HUES64 (cell line): ENCODE data around the gene SAMD14.

Source experiments
- H3K27ac ChIP-seq: 2 replicates; pipeline ENCODE4 v1.7.0; 2013; ENCODE audit warnings: low read depth, low read length, inconsistent platforms
- H3K27me3 ChIP-seq: 2 replicates; pipeline ENCODE4 v1.6.1; 2013; ENCODE audit warnings: mild to moderate bottlenecking, low read length; ENCODE audit not compliant: insufficient read depth
- H3K36me3 ChIP-seq: 2 replicates; pipeline ENCODE4 v1.6.1; 2013; ENCODE audit warnings: mild to moderate bottlenecking, low read length; ENCODE audit not compliant: insufficient read depth
- H3K4me1 ChIP-seq: 2 replicates; pipeline ENCODE4 v1.6.1; 2013; ENCODE audit warnings: mild to moderate bottlenecking, low read length, moderate library complexity; ENCODE audit not compliant: insufficient read depth
- H3K4me3 ChIP-seq: 2 replicates; pipeline ENCODE4 v1.5.1; 2013; ENCODE audit warnings: mild to moderate bottlenecking, low read length, moderate library complexity
- H3K9ac ChIP-seq: 2 replicates; pipeline ENCODE4 v1.6.1; 2013; ENCODE audit warnings: mild to moderate bottlenecking, low read depth, low read length
- H3K9me3 ChIP-seq: 2 replicates; pipeline ENCODE4 v1.6.1; 2013; ENCODE audit warnings: low read depth, low read length; ENCODE audit not compliant: insufficient read depth
- WGBS: fragments of 150-250, 120-280 bp; methylation state at CpG from one replicate; pipeline ENCODE4 v1.1.7; 2013; ENCODE audit warnings: missing lambda C conversion rate; 5-methylcytosine and 5-hydroxymethylcytosine counted together

Gene SAMD14

DNA sequence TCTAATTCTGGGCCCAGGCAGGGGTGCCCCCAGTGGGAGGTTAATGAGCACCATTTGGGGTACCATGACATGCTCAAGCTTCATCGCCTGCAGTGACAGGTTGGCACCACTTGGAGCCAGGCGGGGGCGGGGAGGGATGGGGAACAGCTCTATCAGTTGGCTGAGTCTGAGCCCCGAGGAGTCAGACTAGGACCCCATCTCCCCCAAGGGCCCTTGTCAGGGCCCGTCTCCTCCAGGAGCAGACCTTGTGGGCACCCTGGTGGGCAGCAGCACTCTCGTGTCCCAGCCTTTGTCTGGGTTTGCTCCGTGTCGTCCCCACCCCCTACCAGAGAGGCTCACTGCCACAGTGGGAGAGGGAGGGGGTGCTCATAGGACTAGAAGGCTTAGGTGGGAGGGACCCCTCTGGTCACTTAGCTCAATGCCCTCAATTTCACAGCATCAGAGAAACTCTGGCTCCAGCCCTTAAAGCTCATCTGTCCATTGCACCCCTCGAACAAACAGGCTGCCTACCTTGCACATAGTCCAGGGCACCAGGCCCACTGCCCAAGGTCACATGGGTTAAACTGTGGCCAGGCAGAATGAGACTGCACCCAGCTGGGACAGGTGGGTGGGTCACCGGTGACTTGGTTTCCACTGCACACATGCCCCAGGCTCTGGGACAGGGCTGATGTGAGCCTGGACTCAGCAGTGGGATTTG lies 16.4 kb upstream of the SAMD14 start:
- peaks cover 32% of the 10 kb centered on the region; the same call in 1 of the 2 replicates for H3K36me3 ChIP-seq
- WGBS: 83% methylated on average over 8 of the region's 10 CpGs

GRCh38 chr17:50145532-50146229 lies 15.7 kb upstream of the SAMD14 start:
- no peaks in the 10 kb centered on the region for H3K9me3 ChIP-seq
- H3K9ac ChIP-seq: no peak overlapping the region
- H3K36me3 ChIP-seq: peaks cover 37% of the 10 kb centered on the region; the same call in 1 of the 2 replicates
- no peak overlapping the region for H3K27ac ChIP-seq
- 82% methylated on average over 11 of the region's 11 CpGs for WGBS
- no peak overlapping the region for H3K4me3 ChIP-seq
- H3K27me3 ChIP-seq: peaks cover 17% of the 10 kb centered on the region
- H3K4me1 ChIP-seq: 0 out of 2 replicates have a peak, but pooled peaks cover 8% of the 10 kb centered on the region

More for the DNA sequence above, 16.4 kb upstream of the SAMD14 start:
- Histone ChIP-seq H3K9ac (no peak overlapping the region), H3K4me1 (0 out of 2 replicates have a peak, but pooled peaks cover 8% of the 10 kb centered on the region), H3K27ac (no peak overlapping the region), H3K27me3 (peaks cover 17% of the 10 kb centered on the region), H3K4me3 (no peak overlapping the region), H3K9me3 (no peaks in the 10 kb centered on the region)

DNA sequence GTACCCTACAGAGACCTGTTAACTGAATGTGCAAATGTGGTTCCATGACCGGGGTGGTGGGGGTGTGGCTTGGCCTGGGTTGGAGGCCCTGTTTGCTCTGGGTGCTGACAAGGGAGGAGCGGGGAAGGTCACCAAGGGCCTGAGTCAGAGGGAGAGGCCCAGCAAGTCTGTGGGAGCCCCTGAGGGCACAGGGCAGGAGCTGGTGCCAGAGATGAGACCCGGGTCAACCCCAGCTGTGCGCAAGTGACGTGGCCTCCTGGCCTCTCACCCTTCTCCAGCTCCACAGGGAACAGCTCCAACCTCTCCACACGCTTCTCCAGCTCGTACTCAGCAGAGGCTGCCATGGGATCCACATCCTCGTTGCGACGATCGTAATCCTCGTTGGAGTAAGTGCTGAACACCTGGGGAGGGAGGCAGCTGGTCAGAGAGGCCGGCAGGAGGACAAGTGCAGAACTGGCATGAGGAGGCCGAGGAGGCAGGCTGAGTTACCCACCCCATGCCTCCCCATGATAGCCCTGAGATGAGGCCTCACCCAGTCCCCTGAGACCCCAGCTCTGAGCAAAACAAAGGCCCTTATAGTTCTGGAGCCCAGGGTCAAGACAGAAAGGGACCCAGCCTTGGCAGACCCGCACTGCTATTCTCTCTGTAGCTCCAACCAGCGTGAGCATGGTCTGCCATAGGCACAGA lies 15.0 kb upstream of the SAMD14 start:
- peaks cover 10% of the 10 kb centered on the region for H3K27me3 ChIP-seq
- H3K9me3 ChIP-seq: no peaks in the 10 kb centered on the region
- 0 out of 2 replicates have a peak, but pooled peaks cover 8% of the 10 kb centered on the region for H3K4me1 ChIP-seq
- peaks cover 40% of the 10 kb centered on the region; the same call in 1 of the 2 replicates for H3K36me3 ChIP-seq
- H3K27ac ChIP-seq: no peak overlapping the region
- H3K9ac ChIP-seq: no peak overlapping the region
- no peak overlapping the region for H3K4me3 ChIP-seq
- 93% methylated on average over 16 of the region's 16 CpGs for WGBS

DNA sequence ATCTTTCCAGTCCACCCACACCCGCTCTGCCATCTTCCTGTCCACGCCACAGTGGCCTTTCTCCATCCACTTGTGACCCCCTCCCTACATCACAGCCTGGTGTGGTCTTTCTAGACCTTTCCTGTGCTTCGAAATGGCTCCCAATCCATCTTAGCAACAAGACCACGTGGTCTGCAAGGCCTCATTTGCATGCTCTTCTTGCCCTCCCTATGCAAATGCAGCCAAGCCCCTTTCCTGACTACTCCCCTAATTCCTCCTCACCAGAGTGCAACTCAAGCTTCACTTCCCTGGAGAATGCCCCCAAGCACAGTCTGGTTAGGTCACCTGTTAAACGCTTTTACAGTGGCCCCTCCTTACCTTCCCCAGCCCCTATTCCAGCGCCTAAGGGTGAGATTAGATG lies 14.4 kb upstream of the SAMD14 start:
- no peak overlapping the region for H3K27ac ChIP-seq
- peaks cover 4% of the 10 kb centered on the region for H3K27me3 ChIP-seq
- no peak overlapping the region for H3K4me3 ChIP-seq
- 81% methylated on average over 6 of the region's 6 CpGs for WGBS
- H3K9ac ChIP-seq: no peak overlapping the region
- H3K9me3 ChIP-seq: no peaks in the 10 kb centered on the region
- 0 out of 2 replicates have a peak, but pooled peaks cover 8% of the 10 kb centered on the region for H3K4me1 ChIP-seq
- peaks cover 44% of the 10 kb centered on the region; the same call in 1 of the 2 replicates for H3K36me3 ChIP-seq

DNA sequence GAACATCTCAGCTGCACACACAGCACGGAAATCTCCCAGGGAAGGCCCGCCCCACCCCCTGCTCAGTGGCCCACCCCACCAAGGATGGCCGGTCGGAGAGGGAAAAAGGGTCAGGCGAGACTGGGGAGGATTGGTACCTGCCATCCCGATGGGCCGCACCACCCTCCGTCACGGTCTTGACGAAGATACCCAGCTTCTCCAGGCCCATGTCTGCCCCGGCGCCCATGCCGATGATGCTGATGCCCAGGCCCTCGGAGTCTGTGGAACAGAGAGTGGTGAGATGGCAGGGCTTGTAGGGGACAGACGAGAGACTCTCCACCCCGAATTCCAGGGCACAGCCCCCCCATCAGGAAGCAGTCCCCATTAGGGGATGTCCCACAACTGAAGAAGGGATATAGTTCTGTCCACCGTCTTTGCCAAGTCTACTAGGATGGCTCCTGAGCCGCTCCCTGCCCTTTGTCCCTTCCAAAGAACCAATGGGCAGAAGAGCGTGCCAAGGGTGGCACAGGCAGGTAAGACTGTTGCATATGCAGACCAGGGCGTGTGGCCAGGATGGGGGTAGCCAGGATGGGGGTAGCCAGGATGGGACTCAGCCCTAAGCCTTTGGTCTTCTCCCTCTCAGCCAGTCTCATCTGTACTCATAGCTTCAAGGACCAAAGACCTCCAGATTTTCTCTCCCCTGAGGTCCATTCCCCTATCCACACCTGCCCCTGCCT lies 13.7 kb upstream of the SAMD14 start:
- Histone ChIP-seq H3K4me1 (0 out of 2 replicates have a peak, but pooled peaks cover 7% of the 10 kb centered on the region), H3K27ac (no peak overlapping the region), H3K36me3 (peaks cover 52% of the 10 kb centered on the region)

GRCh38 chr17:50141745-50142110 lies 11.8 kb upstream of the SAMD14 start:
- Histone ChIP-seq H3K9me3 (no peaks in the 10 kb centered on the region), H3K4me3 (no peak overlapping the region), H3K36me3 (peaks cover 66% of the 10 kb centered on the region), H3K27ac (no peak overlapping the region), H3K9ac (no peak overlapping the region), H3K4me1 (no peaks in the 10 kb centered on the region), H3K27me3 (no peaks in the 10 kb centered on the region)
- 96% methylated on average over 8 of the region's 8 CpGs for WGBS

More for the DNA sequence above, 13.7 kb upstream of the SAMD14 start:
- Histone ChIP-seq H3K9me3 (no peaks in the 10 kb centered on the region), H3K4me3 (no peak overlapping the region), H3K27me3 (no peaks in the 10 kb centered on the region; the same call in 1 of the 2 replicates), H3K9ac (no peak overlapping the region)
- 96% methylated on average over 20 of the region's 20 CpGs for WGBS

DNA sequence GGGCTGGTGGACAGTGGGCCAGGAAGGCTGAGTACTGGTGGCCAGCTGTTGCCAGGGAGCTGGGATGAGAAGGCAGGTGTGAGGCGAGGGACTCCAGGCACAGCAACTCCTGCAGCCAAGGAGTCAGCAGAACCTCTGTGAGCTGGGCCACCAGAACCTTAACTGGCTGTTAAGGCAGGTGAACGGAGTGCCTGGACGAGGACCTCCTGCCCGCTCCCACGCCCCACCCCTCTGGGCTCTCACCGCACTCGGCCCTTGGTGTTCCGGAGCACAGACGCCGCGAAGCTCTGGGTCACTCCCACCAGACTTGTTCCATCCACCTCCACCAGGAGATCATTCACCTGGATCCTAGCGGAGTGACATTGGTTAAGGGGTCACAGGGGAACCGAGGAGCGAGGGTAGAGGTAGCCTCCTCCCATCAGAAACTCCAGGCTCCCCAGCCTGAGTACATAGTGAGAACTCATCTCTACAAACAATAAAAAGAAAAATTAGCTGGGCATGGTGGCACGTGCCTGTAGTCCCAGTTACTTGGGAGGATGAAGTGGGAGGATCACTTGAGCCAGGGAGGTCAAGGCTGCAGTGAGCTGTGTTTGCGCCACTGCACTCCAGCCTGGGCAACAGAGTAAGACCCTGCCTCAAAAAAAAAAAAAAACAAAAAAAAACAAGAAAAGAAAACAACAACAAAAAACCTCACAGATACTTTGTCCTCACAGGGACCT lies 11.2 kb upstream of the SAMD14 start:
- no peak overlapping the region for H3K9ac ChIP-seq
- H3K36me3 ChIP-seq: peaks cover 66% of the 10 kb centered on the region
- WGBS: 96% methylated on average over 16 of the region's 16 CpGs
- H3K4me3 ChIP-seq: no peak overlapping the region
- H3K9me3 ChIP-seq: no peaks in the 10 kb centered on the region
- H3K4me1 ChIP-seq: no peaks in the 10 kb centered on the region
- no peak overlapping the region for H3K27ac ChIP-seq
- H3K27me3 ChIP-seq: no peaks in the 10 kb centered on the region

- no peaks in the 10 kb centered on the region for H3K27me3 ChIP-seq
- 39% methylated on average over 19 of the region's 19 CpGs for WGBS
- H3K4me3 ChIP-seq: no peak overlapping the region
- no peak overlapping the region for H3K27ac ChIP-seq
- H3K9ac ChIP-seq: no peak overlapping the region
- peaks cover 69% of the 10 kb centered on the region for H3K36me3 ChIP-seq
- H3K4me1 ChIP-seq: no peaks in the 10 kb centered on the region
- H3K9me3 ChIP-seq: no peaks in the 10 kb centered on the region
These were observed 10.3 kb upstream of the SAMD14 start for GRCh38 chr17:50139950-50140885.

DNA sequence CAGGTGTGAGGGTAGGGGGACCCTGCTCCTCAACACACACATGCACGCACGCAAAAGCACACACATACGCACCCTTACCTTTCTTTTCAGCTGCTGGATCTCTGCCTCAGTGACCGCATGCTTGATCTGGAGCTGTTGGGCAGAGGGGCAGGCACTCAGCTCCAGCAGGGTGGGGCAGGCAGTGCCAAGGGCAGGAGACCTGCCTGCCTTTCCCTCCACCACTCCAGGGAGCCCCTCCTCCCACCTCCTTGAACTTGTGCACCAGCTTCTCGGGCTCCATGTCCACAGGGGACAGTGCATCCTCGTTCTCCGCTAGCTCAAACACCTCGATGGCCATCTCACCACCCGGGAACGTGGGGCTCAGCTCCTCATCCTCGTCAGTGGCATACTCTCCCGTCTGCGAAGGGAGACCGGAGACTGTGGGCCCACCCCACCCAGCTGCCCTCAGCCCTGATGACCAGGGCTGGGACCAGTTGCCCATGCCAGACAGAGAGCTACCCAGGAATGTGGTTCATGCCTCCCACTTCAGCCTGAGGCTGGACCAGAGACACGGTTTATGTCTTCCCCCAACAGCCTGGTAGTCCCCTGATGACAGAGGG lies 9.3 kb upstream of the SAMD14 start:
- WGBS: 92% methylated on average over 15 of the region's 15 CpGs
- Histone ChIP-seq H3K9me3 (no peaks in the 10 kb centered on the region), H3K36me3 (peaks cover 64% of the 10 kb centered on the region), H3K4me3 (no peak overlapping the region), H3K27ac (no peak overlapping the region), H3K9ac (no peak overlapping the region), H3K27me3 (no peaks in the 10 kb centered on the region), H3K4me1 (peaks cover 6% of the 10 kb centered on the region; the same call in 1 of the 2 replicates)
